Stimulated activated CD8-positive, alpha-beta memory T cell treated with anti-CD3 and anti-CD28 coated beads, Interleukin-12 subunit alpha, Interleukin-12 subunit beta, amount 100 ng/mL, for 24 hours (primary cell): ENCODE data around the gene ZNF701.
"Not testable (repeated sequence)": the region's sequence is repeated elsewhere in the genome, so short reads cannot be mapped to it uniquely, and the experiment has no call there.

ENCODE experiments used
- DNase-seq: peaks from one replicate; pipeline ENCODE4 v3.0.0-alpha.2; 2020; ENCODE audit errors: extremely low read depth

ZNF701 gene

GRCh38 chr19:52570000-52570861, at the start of gene ZNF701:
ZNF701 (plus strand) TSS chr19:52570287; CDS start chr19:52574148, 3,861 bp downstream.
- peak; percentile 83 for DNase-seq

GRCh38 chr19:52522551-52522950, 47.5 kb upstream of the ZNF701 start:
- DNase-seq, result no peak

GRCh38 chr19:52524086-52524485, 46.0 kb upstream of the ZNF701 start:
- DNase-seq, result no peak

- DNase-seq, result peak; percentile 93
Observed at GRCh38 chr19:52527134-52527955, 42.7 kb upstream of the ZNF701 start, which contains the start of gene ZNF808. ZNF808 (plus strand) TSS chr19:52527668; CDS start chr19:52543285, 15,617 bp downstream.

- DNase-seq, result no peak
Observed at GRCh38 chr19:52527956-52528351, 42.1 kb upstream of the ZNF701 start.

GRCh38 chr19:52532480-52532879, 37.6 kb upstream of the ZNF701 start:
- no peak for DNase-seq

GRCh38 chr19:52533901-52534300, 36.2 kb upstream of the ZNF701 start:
- no peak for DNase-seq

GRCh38 chr19:52535385-52535770, 34.7 kb upstream of the ZNF701 start:
- not testable (repeated sequence) for DNase-seq

GRCh38 chr19:52535771-52536447, 34.2 kb upstream of the ZNF701 start:
- DNase-seq, result peak; percentile 90

- DNase-seq, result no peak
Observed at GRCh38 chr19:52536448-52536800, 33.7 kb upstream of the ZNF701 start.

- DNase-seq, result not testable (repeated sequence)
Observed at GRCh38 chr19:52538815-52539214, 31.3 kb upstream of the ZNF701 start.

- DNase-seq, result not testable (repeated sequence)
Observed at GRCh38 chr19:52541176-52541575, 28.9 kb upstream of the ZNF701 start.

GRCh38 chr19:52541608-52542007, 28.5 kb upstream of the ZNF701 start:
- no peak for DNase-seq

GRCh38 chr19:52542541-52542940, 27.5 kb upstream of the ZNF701 start:
- not testable (repeated sequence) for DNase-seq

GRCh38 chr19:52542984-52543664, 27.0 kb upstream of the ZNF701 start:
- no peak for DNase-seq

GRCh38 chr19:52554216-52554971, 15.7 kb upstream of the ZNF701 start:
- no peak for DNase-seq

GRCh38 chr19:52557231-52557995, 12.7 kb upstream of the ZNF701 start:
- no peak for DNase-seq

GRCh38 chr19:52558732-52559445, 11.2 kb upstream of the ZNF701 start:
- not testable (repeated sequence) for DNase-seq

- not testable (repeated sequence) for DNase-seq
Observed at GRCh38 chr19:52561611-52562010, 8.5 kb upstream of the ZNF701 start.
